ENCODE data around the gene OTUD5.
A peak's percentile ranks its signal among the peaks of the same experiment; 100 is the strongest.

The OTUD5 gene

DNA sequence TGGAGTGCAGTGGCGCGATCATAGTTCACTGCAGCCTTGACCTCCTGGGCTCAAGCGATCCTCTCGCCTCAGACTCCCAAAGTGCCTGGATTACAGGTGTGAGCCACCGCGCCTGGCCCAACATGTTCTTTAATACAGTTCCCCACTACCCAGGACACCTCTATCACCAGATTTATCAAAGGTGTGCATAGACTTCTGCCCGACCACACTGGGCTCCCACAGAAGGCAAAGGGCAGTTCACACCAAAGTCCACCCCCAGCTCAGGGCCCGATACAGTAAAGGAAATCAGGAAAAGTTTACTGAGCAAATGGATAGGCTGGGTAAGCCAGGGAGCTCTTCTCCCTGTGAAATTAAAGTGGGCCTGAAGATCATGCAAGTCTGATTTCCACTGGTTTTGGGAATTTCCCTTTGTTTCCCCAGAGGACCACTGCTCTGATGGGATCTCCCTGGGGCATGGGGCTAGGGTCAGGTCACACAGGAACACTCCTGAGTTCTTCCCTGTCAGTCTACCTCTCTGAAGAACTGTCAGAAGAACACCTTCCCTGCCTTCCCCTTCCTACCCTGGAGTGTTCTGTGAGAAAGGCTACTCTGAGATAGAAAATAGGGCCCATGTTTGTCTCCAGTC is 20.9 kb downstream of the OTUD5 start:
- Histone ChIP-seq H3K36me3 (ENCODE audit: insufficient read depth, low read length) (peaks cover 32% of the 10 kb centered on the region), H3K27ac (ENCODE audit: low read depth, low read length) (peak overlapping the region; percentile 76; the same call in 1 of the 2 replicates), H3K9ac (ENCODE audit: low read depth, low read length) (no peak overlapping the region), H3K9me3 (ENCODE audit: insufficient read depth, low read depth, low read length) (no peaks in the 10 kb centered on the region), H3K4me1 (ENCODE audit: insufficient read depth, low read length) (peaks cover 14% of the 10 kb centered on the region; the same call in 1 of the 2 replicates), H3K27me3 (ENCODE audit: insufficient read depth, low read length) (no peaks in the 10 kb centered on the region), H3K4me3 (ENCODE audit: low read length) (0 out of 2 replicates have a peak overlapping the region, but pooled peaks have one; percentile 28)
- 97% methylated on average over 8 of the region's 8 CpGs for WGBS

DNA sequence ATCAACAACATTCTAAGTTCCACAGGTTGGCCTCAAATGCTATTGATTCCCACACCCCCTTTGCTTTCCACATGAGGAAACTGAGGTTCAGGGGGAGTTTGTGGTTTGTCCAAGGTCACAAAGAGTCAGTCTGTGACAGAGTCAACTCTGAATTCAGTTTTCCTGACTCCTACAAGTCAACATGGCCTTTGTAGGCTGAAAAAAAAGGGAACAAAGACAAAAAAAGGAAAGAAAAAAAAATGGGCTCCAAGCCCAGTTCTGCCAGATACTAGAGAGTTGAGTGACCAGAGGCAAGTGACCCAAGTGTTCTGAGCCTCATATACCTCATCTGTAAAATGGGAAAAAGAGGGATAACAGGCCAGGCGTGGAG is 22.1 kb downstream of the OTUD5 start:
- H3K4me3 ChIP-seq (ENCODE audit: low read length), result no peak overlapping the region
- H3K27me3 ChIP-seq (ENCODE audit: insufficient read depth, low read length), result no peaks in the 10 kb centered on the region
- H3K36me3 ChIP-seq (ENCODE audit: insufficient read depth, low read length), result peaks cover 39% of the 10 kb centered on the region
- WGBS, result 89% methylated on average over 1 of the region's 1 CpG
- H3K4me1 ChIP-seq (ENCODE audit: insufficient read depth, low read length), result peaks cover 14% of the 10 kb centered on the region; the same call in 1 of the 2 replicates
- H3K27ac ChIP-seq (ENCODE audit: low read depth, low read length), result no peak overlapping the region
- H3K9ac ChIP-seq (ENCODE audit: low read depth, low read length), result no peak overlapping the region
- H3K9me3 ChIP-seq (ENCODE audit: insufficient read depth, low read depth, low read length), result no peaks in the 10 kb centered on the region

DNA sequence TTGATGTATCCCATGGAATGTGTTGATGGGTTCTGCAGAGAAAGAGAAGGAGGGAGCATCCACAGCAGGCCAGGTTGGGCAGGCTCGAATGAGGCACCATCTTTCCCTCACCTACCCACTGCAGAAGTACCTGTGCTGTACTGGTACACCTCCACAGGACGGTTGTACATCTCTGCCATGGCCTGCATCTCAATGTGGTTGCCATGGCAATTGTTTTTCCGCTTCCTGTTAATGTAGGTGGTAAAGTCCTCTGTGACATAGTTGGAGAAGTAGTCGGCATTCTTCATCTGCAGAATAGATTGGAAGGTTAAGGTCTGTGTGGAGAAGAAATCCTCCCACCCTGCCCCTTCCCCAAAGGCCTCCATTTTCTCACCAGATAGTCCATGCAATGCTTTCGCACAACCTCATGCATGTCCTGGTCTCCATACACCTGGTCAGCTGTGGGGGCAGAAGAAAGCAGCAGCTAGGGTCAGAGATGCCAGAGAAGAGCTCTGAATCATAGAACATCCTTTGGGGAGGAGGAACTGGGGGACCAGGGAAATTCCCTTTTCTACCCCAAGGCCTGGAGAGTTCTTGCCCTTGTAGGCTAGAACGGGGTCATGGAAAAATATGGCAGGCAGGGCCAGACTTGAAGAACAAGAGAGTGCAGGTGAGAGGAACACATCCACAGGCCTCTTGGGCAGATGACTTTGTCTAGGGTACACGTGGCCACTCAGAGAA is 22.7 kb downstream of the OTUD5 start:
- 91% methylated on average over 5 of the region's 7 CpGs for WGBS
- Histone ChIP-seq H3K9me3 (ENCODE audit: insufficient read depth, low read depth, low read length) (no peaks in the 10 kb centered on the region), H3K9ac (ENCODE audit: low read depth, low read length) (no peak overlapping the region), H3K4me3 (ENCODE audit: low read length) (no peak overlapping the region), H3K36me3 (ENCODE audit: insufficient read depth, low read length) (peaks cover 38% of the 10 kb centered on the region), H3K4me1 (ENCODE audit: insufficient read depth, low read length) (peaks cover 14% of the 10 kb centered on the region; the same call in 1 of the 2 replicates), H3K27ac (ENCODE audit: low read depth, low read length) (no peak overlapping the region), H3K27me3 (ENCODE audit: insufficient read depth, low read length) (no peaks in the 10 kb centered on the region)

DNA sequence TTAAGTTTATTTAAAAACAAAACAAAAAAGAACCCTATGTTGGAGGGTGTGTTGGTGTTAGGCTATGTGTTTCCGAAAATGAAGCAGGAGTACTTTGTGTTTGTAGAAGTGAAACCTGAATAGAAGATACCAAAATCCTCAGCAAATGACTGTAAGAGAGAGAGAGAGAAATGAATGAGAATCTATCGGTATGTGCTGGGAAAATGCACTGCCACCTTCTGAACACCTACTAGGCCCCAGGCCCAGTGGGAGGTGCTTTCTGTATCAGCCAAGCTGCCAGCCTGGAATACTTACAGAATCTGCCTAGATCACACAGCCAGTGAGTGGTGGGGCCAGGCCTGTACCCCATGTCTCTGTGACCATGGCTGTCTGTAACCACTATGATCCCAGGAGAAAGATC is 23.6 kb downstream of the OTUD5 start:
- WGBS, result 100% methylated on average over 2 of the region's 2 CpGs
- Histone ChIP-seq H3K9me3 (ENCODE audit: insufficient read depth, low read depth, low read length) (no peaks in the 10 kb centered on the region), H3K4me3 (ENCODE audit: low read length) (no peak overlapping the region), H3K9ac (ENCODE audit: low read depth, low read length) (no peak overlapping the region), H3K4me1 (ENCODE audit: insufficient read depth, low read length) (peaks cover 14% of the 10 kb centered on the region; the same call in 1 of the 2 replicates), H3K27me3 (ENCODE audit: insufficient read depth, low read length) (no peaks in the 10 kb centered on the region), H3K36me3 (ENCODE audit: insufficient read depth, low read length) (peaks cover 38% of the 10 kb centered on the region), H3K27ac (ENCODE audit: low read depth, low read length) (no peak overlapping the region)

DNA sequence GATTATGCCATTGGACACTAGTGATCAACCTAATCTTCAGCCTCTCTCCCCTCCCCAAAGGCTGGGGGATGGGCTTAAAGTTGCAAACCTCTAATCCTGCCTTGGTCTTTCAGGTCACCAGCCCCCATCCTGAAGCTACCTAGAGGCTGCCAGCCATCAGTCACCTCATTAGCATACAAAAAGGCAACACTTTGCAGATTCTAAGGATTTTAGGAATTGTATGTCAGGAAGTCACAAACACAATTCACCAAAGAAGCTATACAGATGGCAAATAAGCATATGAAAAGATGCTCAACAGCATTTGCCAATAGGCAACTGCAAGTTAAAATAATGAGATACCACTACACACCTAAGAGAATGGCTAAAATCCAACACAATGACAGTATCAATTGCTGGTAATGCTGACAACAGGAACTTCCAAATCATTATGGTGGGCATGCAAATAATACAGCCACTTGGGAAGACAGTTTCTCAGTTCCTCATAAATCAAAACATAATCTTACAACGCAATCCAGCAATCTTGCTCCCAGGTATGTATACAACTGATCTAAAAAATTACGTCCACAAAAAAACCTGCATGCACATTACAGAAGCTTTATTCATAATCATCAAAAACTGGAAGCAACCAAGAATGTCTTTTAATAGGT is 29.5 kb downstream of the OTUD5 start:
- Histone ChIP-seq H3K9ac (ENCODE audit: low read depth, low read length) (peak overlapping the region; percentile 71), H3K4me1 (ENCODE audit: insufficient read depth, low read length) (peaks cover 12% of the 10 kb centered on the region), H3K27me3 (ENCODE audit: insufficient read depth, low read length) (no peaks in the 10 kb centered on the region), H3K9me3 (ENCODE audit: insufficient read depth, low read depth, low read length) (no peaks in the 10 kb centered on the region), H3K4me3 (ENCODE audit: low read length) (peak overlapping the region; percentile 38), H3K27ac (ENCODE audit: low read depth, low read length) (peak overlapping the region; percentile 96), H3K36me3 (ENCODE audit: insufficient read depth, low read length) (peaks cover 45% of the 10 kb centered on the region)
- WGBS, result 17% methylated on average over 2 of the region's 2 CpGs

DNA sequence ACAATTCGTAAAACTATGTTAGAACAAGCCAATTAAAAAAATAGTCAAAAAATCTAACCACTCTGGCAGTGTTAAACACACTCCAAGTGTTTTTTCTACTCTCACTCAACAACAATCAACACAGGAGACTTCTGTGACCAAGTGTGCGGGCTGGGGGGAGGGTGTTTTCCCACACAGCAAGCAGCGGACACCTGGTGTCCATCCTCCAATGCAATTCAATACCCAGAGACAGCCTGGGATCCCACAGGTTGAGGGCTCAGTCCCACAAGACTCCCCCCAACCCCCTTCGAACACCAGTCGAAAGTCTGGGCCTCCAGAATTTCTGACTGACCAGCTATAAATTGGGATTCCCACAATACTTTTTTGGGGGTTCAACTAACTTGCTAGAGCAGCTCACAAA is 30.3 kb downstream of the OTUD5 start:
- Histone ChIP-seq H3K9ac (ENCODE audit: low read depth, low read length) (peak overlapping the region; percentile 71), H3K4me3 (ENCODE audit: low read length) (peak overlapping the region; percentile 38), H3K9me3 (ENCODE audit: insufficient read depth, low read depth, low read length) (no peaks in the 10 kb centered on the region), H3K4me1 (ENCODE audit: insufficient read depth, low read length) (peaks cover 12% of the 10 kb centered on the region), H3K36me3 (ENCODE audit: insufficient read depth, low read length) (peaks cover 45% of the 10 kb centered on the region), H3K27ac (ENCODE audit: low read depth, low read length) (peak overlapping the region; percentile 96), H3K27me3 (ENCODE audit: insufficient read depth, low read length) (no peaks in the 10 kb centered on the region)
- 0% methylated on average over 3 of the region's 5 CpGs for WGBS

DNA sequence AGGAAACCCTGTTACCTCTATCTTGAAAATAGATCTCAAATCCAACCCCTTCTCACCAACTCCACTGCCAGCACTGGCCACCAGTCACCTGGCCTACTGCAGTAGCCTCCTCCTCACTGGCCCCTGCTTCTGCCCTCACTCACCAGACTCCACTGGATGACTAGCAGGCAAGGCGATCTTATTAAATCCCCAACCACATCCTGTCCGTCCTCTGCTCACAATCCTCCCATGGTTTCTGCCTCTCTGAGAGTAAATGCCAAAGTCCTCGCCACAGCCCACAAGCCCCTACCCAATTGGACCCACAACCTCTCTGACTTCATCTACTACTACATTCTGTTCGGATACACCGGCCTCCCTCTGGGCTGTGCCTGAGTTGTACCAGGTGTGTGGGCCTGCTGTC is 33.1 kb downstream of the OTUD5 start:
- H3K9me3 ChIP-seq (ENCODE audit: insufficient read depth, low read depth, low read length), result no peaks in the 10 kb centered on the region
- H3K4me3 ChIP-seq (ENCODE audit: low read length), result no peak overlapping the region
- no peak overlapping the region for H3K9ac ChIP-seq (ENCODE audit: low read depth, low read length)
- 92% methylated on average over 5 of the region's 5 CpGs for WGBS
- peaks cover 35% of the 10 kb centered on the region for H3K36me3 ChIP-seq (ENCODE audit: insufficient read depth, low read length)
- H3K27me3 ChIP-seq (ENCODE audit: insufficient read depth, low read length), result no peaks in the 10 kb centered on the region
- peaks cover 22% of the 10 kb centered on the region for H3K4me1 ChIP-seq (ENCODE audit: insufficient read depth, low read length)
- no peak overlapping the region for H3K27ac ChIP-seq (ENCODE audit: low read depth, low read length)

DNA sequence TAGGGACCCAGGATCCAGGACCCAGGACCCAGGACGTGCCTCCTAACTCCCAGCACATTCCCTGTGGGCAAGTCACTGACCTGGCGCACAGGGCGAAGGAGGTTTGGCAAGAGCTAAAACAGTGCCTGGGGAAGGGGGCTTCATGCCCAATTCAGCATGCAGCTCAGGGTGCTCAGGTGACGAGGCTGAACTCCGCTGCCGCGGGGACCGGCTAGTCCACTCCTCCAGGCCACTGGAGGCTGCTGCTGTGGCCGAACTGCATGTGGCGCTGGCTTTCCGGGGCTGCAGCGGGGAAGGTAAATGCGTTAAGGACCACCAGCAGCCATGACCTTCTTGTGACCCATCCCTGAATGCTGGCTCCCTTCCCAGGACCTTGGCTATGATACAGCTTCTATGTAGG is 33.6 kb downstream of the OTUD5 start:
- H3K4me3 ChIP-seq (ENCODE audit: low read length), result no peak overlapping the region
- H3K27ac ChIP-seq (ENCODE audit: low read depth, low read length), result no peak overlapping the region
- H3K4me1 ChIP-seq (ENCODE audit: insufficient read depth, low read length), result peaks cover 22% of the 10 kb centered on the region
- WGBS, result 96% methylated on average over 13 of the region's 13 CpGs
- no peaks in the 10 kb centered on the region for H3K27me3 ChIP-seq (ENCODE audit: insufficient read depth, low read length)
- H3K9ac ChIP-seq (ENCODE audit: low read depth, low read length), result no peak overlapping the region
- peaks cover 35% of the 10 kb centered on the region for H3K36me3 ChIP-seq (ENCODE audit: insufficient read depth, low read length)
- H3K9me3 ChIP-seq (ENCODE audit: insufficient read depth, low read depth, low read length), result no peaks in the 10 kb centered on the region

DNA sequence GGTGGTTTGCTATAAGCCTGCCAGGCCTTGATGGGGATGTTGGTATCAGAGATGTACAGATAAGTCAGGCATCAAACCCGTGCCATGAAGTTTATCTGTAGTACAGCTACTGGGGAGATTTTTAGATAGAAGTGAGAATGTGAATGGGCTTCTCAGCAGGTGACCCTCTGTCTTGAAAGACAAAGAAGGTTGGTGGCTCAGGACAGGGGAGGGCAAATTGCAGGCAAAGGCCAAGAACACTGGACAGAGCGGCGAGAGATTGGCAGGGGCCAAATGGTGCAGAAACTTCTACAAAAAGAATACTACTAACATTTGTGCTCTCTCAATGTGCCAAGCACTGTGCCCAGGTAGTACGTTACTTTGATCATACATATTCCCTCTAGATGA is 36.7 kb downstream of the OTUD5 start:
- Histone ChIP-seq H3K9ac (ENCODE audit: low read depth, low read length) (no peak overlapping the region), H3K27me3 (ENCODE audit: insufficient read depth, low read length) (no peaks in the 10 kb centered on the region), H3K27ac (ENCODE audit: low read depth, low read length) (peak overlapping the region; percentile 98; the same call in 1 of the 2 replicates), H3K9me3 (ENCODE audit: insufficient read depth, low read depth, low read length) (no peaks in the 10 kb centered on the region), H3K4me3 (ENCODE audit: low read length) (peak overlapping the region; percentile 90; the same call in 1 of the 2 replicates), H3K4me1 (ENCODE audit: insufficient read depth, low read length) (peaks cover 10% of the 10 kb centered on the region; the same call in 1 of the 2 replicates), H3K36me3 (ENCODE audit: insufficient read depth, low read length) (peaks cover 39% of the 10 kb centered on the region)
- WGBS, result 45% methylated on average over 4 of the region's 4 CpGs

DNA sequence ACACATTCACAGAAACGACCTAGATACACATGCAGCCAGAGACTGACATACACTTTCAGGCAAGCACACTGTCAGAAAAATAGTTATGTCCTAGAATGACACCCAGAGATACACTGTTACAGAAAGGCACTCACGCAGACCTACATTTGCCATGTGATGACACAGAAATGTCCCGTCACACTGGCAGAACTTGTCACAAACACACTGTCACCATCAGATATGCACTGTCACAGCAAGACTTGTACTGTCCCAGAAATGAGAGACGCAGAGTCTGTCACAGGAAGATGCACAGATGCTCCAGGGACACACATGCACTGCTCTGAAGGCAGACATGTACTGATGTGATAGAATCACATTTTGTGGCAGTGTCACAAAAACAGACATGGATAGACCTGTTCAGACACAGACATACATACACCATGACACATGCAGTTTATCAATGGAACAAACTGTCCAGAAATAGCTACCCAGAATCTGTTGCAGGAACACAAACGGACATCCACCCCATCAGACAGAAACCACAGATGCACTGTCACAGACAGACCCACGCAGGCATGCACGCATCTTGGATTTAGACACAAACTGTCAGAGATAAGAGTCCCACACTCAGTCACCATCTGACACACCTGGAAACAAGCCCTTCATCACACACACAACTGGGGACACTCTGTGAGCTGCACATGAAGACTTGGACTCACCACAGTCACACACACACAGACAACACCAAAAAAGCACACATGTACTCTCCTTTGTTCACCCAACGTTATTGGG is 37.3 kb downstream of the OTUD5 start:
- Histone ChIP-seq H3K9me3 (ENCODE audit: insufficient read depth, low read depth, low read length) (no peaks in the 10 kb centered on the region), H3K36me3 (ENCODE audit: insufficient read depth, low read length) (peaks cover 39% of the 10 kb centered on the region), H3K9ac (ENCODE audit: low read depth, low read length) (peak overlapping the region; percentile 89; the same call in 1 of the 2 replicates), H3K27ac (ENCODE audit: low read depth, low read length) (peak overlapping the region; percentile 98; the same call in 1 of the 2 replicates), H3K4me3 (ENCODE audit: low read length) (peak overlapping the region; percentile 90), H3K4me1 (ENCODE audit: insufficient read depth, low read length) (peaks cover 10% of the 10 kb centered on the region; the same call in 1 of the 2 replicates), H3K27me3 (ENCODE audit: insufficient read depth, low read length) (no peaks in the 10 kb centered on the region)
- 66% methylated on average over 8 of the region's 8 CpGs for WGBS

Measured in HUES64 (cell line).